HG03469 (cell line): Measurements from ENCODE around the gene ADGRA3.
"Not testable (repeated sequence)": the region's sequence is repeated elsewhere in the genome, so short reads cannot be mapped to it uniquely, and the experiment has no call there.

Source experiments
- ATAC-seq: cut with Tn5 transposase; IDR thresholded peaks from one replicate; pipeline ENCODE4 v1.9.1; 2021; ENCODE audit warnings: mild to moderate bottlenecking, moderate library complexity, moderate number of reproducible peaks; ENCODE audit not compliant: unreplicated experiment

ADGRA3 gene

GRCh38 chr4:22482250-22483127, 33.4 kb downstream of the ADGRA3 start:
- no peak for ATAC-seq

- ATAC-seq: no peak
Measured at GRCh38 chr4:22480675-22481327, 35.1 kb downstream of the ADGRA3 start.

- ATAC-seq: no peak
Measured at GRCh38 chr4:22478426-22478825, 37.4 kb downstream of the ADGRA3 start.

GRCh38 chr4:22477813-22478182, 38.1 kb downstream of the ADGRA3 start:
- ATAC-seq: no peak

GRCh38 chr4:22477136-22477812, 38.6 kb downstream of the ADGRA3 start:
- ATAC-seq: no peak

GRCh38 chr4:22476011-22476410, 39.9 kb downstream of the ADGRA3 start:
- no peak for ATAC-seq

- not testable (repeated sequence) for ATAC-seq
Measured at GRCh38 chr4:22475311-22475646, 40.6 kb downstream of the ADGRA3 start.

GRCh38 chr4:22474636-22475310, 41.1 kb downstream of the ADGRA3 start:
- ATAC-seq: no peak

- no peak for ATAC-seq
Measured at GRCh38 chr4:22473268-22473667, 42.6 kb downstream of the ADGRA3 start.

- ATAC-seq: no peak
Measured at GRCh38 chr4:22471999-22472461, 43.8 kb downstream of the ADGRA3 start.

GRCh38 chr4:22471419-22471818, 44.4 kb downstream of the ADGRA3 start:
- no peak for ATAC-seq

- no peak for ATAC-seq
Measured at GRCh38 chr4:22466581-22466980, 49.3 kb downstream of the ADGRA3 start.

GRCh38 chr4:22465996-22466395, 49.9 kb downstream of the ADGRA3 start:
- ATAC-seq: no peak

GRCh38 chr4:22465349-22465748, 50.5 kb downstream of the ADGRA3 start:
- ATAC-seq: no peak

- no peak for ATAC-seq
Measured at GRCh38 chr4:22463179-22463578, 52.7 kb downstream of the ADGRA3 start.

GRCh38 chr4:22462688-22463087, 53.2 kb downstream of the ADGRA3 start:
- ATAC-seq: no peak

GRCh38 chr4:22460266-22460665, 55.6 kb downstream of the ADGRA3 start:
- no peak for ATAC-seq

GRCh38 chr4:22458098-22458497, 57.8 kb downstream of the ADGRA3 start:
- no peak for ATAC-seq

GRCh38 chr4:22457348-22457747, 58.5 kb downstream of the ADGRA3 start:
- no peak for ATAC-seq

- no peak for ATAC-seq
Measured at GRCh38 chr4:22456291-22456690, 59.6 kb downstream of the ADGRA3 start.

- no peak for ATAC-seq
Measured at GRCh38 chr4:22454955-22455354, 60.9 kb downstream of the ADGRA3 start.
